GM12878 (cell line): ENCODE results near the gene CHIT1. TPM values are rescaled to one million over a fixed set of nuclear protein-coding genes. Genes with fewer than 3 reads are reported as not detected.

Source experiments
- ATAC-seq: fragments of 200-7000 bp; cut with Tn5 transposase; 3 replicates; pipeline ENCODE4 v1.9.1; 2020; ENCODE audit warnings: mild to moderate bottlenecking, moderate library complexity
- BruUV-seq: library from RNA; stranded (reverse); fragments of 400-500 nt; replicated peaks from 2 replicates; lab custom pipeline; 2021; lab: Mats Ljungman, UMichigan
- CTCF ChIA-PET: fragments of 300-600 bp; sonication (Branson Sonifier 250); formaldehyde crosslinking; extraction: SDS; loops from one replicate; lab custom pipeline; 2021; ENCODE audit warnings: inconsistent platforms; lab: Yijun Ruan, JAX
- POLR2A ChIA-PET: fragments of 350-600 bp; formaldehyde crosslinking; extraction: SDS; loops from one replicate; lab custom pipeline; 2021; ENCODE audit warnings: inconsistent platforms; lab: Charles Lee
- RAD21 ChIA-PET: fragments of 300-600 bp; sonication (Branson Sonifier 250); formaldehyde crosslinking; loops from one replicate; lab custom pipeline; 2023; ENCODE audit warnings: antibody characterized with exemption; ENCODE audit not compliant: unreplicated experiment; lab: Charles Lee
- SMC1A ChIA-PET: fragments of 300-600 bp; sonication (Branson Sonifier 250); formaldehyde crosslinking; loops from one replicate; lab custom pipeline; 2023; ENCODE audit not compliant: unreplicated experiment, uncharacterized antibody; lab: Charles Lee
- DNase-seq: peaks from one replicate; pipeline ENCODE4 v3.0.0-alpha.2; 2011; ENCODE audit warnings: low read depth, low spot score
- FAIRE-seq: peaks from 3 replicates; lab custom pipeline; 2011; peaks lifted over from hg19 to GRCh38; lab: Jason Lieb, UNC
- H2AFZ ChIP-seq: 2 replicates; pipeline ENCODE4 v1.6.0; 2011; ENCODE audit warnings: low read depth, low read length, control low read depth; ENCODE audit not compliant: control insufficient read depth
- H3K27ac ChIP-seq: 2 replicates; pipeline ENCODE4 v1.5.1; 2011; ENCODE audit warnings: control low read depth; ENCODE audit not compliant: control insufficient read depth, insufficient read depth
- H3K27me3 ChIP-seq, 2 experiments: replicated peaks in 1 of 2; 2 replicates each; pipeline versions ENCODE4 v1.6.0 to v1.6.1; 2011; ENCODE audit warnings: low read length in 1 of 2; ENCODE audit not compliant: control insufficient read depth in 2 of 2, insufficient read depth in 2 of 2
- H3K36me3 ChIP-seq, 2 experiments: 2 replicates each; pipeline ENCODE4 v1.5.1; 2011; ENCODE audit warnings: low read length in 1 of 2; ENCODE audit not compliant: control insufficient read depth in 2 of 2, insufficient read depth in 2 of 2
- H3K4me1 ChIP-seq: 2 replicates; pipeline ENCODE4 v1.6.1; 2011; ENCODE audit warnings: mild to moderate bottlenecking, low read length, moderate library complexity, mixed read lengths; ENCODE audit not compliant: control insufficient read depth, insufficient read depth
- H3K4me2 ChIP-seq: 2 replicates; pipeline ENCODE4 v1.6.0; 2011; ENCODE audit warnings: control low read depth; ENCODE audit not compliant: control insufficient read depth, insufficient read depth
- H3K4me3 ChIP-seq: fragments of 200-600 bp; sonication (generic); 2 replicates; pipeline ENCODE4 v1.5.1; 2016
- H3K79me2 ChIP-seq: 2 replicates; pipeline ENCODE4 v1.6.0; 2011; ENCODE audit warnings: low read length; ENCODE audit not compliant: control insufficient read depth, insufficient read depth
- H3K9ac ChIP-seq: 2 replicates; pipeline ENCODE4 v1.8.0; 2011; ENCODE audit warnings: low read length, control low read depth, mixed read lengths; ENCODE audit not compliant: control insufficient read depth, insufficient read depth
- H3K9me3 ChIP-seq: replicated peaks from 3 replicates; pipeline ENCODE4 v1.5.1; 2011; ENCODE audit warnings: mild to moderate bottlenecking, low read length; ENCODE audit not compliant: control insufficient read depth, insufficient read depth
- H4K20me1 ChIP-seq: 2 replicates; pipeline ENCODE4 v1.6.0; 2011; ENCODE audit not compliant: control insufficient read depth, insufficient read depth
- EP300 ChIP-seq, 2 experiments: fragments of 150-350 bp in 1 of 2; IDR thresholded peaks; 2 replicates each; pipeline ENCODE4 v1.6.1; 2011 to 2012; ENCODE audit warnings: low read depth in 2 of 2, low read length in 2 of 2, borderline replicate concordance in 1 of 2, improper control_type of control experiment in 1 of 2, inconsistent platforms in 1 of 2; ENCODE audit not compliant: control insufficient read depth in 1 of 2
- EZH2 ChIP-seq: IDR thresholded peaks from 2 replicates; pipeline ENCODE4 v1.6.1; 2012; ENCODE audit warnings: low read depth, mild to moderate bottlenecking, control low read depth, inconsistent platforms, low read length, borderline replicate concordance; ENCODE audit not compliant: control insufficient read depth
- GABPA ChIP-seq: IDR thresholded peaks from 2 replicates; pipeline ENCODE4 v1.6.1; 2014; ENCODE audit warnings: antibody characterized with exemption, low read depth, mild to moderate bottlenecking, inconsistent platforms
- HCFC1 ChIP-seq: fragments of 150-350 bp; IDR thresholded peaks from 2 replicates; pipeline ENCODE4 v1.6.1; 2014; ENCODE audit warnings: low read length
- NRF1 ChIP-seq: conservative IDR thresholded peaks from 2 replicates; pipeline ENCODE4 v1.6.1; 2011; ENCODE audit warnings: mild to moderate bottlenecking, low read depth, low read length, improper control_type of control experiment
- SMAD1 ChIP-seq: fragments of 450-650 bp; IDR thresholded peaks from 2 replicates; pipeline ENCODE4 v1.6.1; 2018; ENCODE audit warnings: mild to moderate bottlenecking, low read depth; ENCODE audit not compliant: partially characterized antibody
- SREBF1 ChIP-seq: IDR thresholded peaks from 2 replicates; pipeline ENCODE4 v1.6.1; 2012; ENCODE audit warnings: mild to moderate bottlenecking, low read length
- SUZ12 ChIP-seq: fragments of 200-600 bp; sonication (generic); IDR thresholded peaks from one replicate; pipeline ENCODE4 v1.6.1; 2018; ENCODE audit warnings: antibody characterized with exemption, mild to moderate bottlenecking; ENCODE audit not compliant: unreplicated experiment
- ZBTB40 ChIP-seq: fragments of 450-650 bp; IDR thresholded peaks from 2 replicates; pipeline ENCODE4 v1.6.1; 2016; ENCODE audit warnings: mild to moderate bottlenecking, moderate library complexity, borderline replicate concordance
- WGBS: methylation state at CpG from one replicate; pipeline ENCODE4 v1.1.6; 2016; ENCODE audit warnings: low lambda C conversion rate; ENCODE audit not compliant: insufficient replicate concordance, insufficient coverage; ENCODE audit errors: missing lambda C conversion rate; 5-methylcytosine and 5-hydroxymethylcytosine counted together
- in situ Hi-C: fragments of 300-500 bp; cut with MboI; formaldehyde crosslinking; loops from 9 replicates; pipeline ENCODE4 v1.14.3; 2018; ENCODE audit warnings: mixed read lengths
- intact Hi-C: fragments of 100-400 bp; cut with micrococcal nuclease; formaldehyde crosslinking; loops from one replicate; pipeline ENCODE4 v1.14.2; 2022; ENCODE audit not compliant: unreplicated experiment
- polyA plus RNA-seq, 11 experiments: library from polyadenylated mRNA; depleted of rRNA in 4 of 11; unstranded in 6 of 11; stranded (reverse) in 5 of 11; fragments of >200 nt; fragmentation: Nextera tagmentation in 4 of 11; fragmentation: Illumina TruSeq in 1 of 11; extraction: Ambion mirVana in 4 of 11; extraction: Trizol in 1 of 11; gene quantifications; 1 replicate in 1 of 11; 2 replicates in 10 of 11; pipeline versions ENCODE4 v1.2.1 to v1.2.3, GENCODE V29; 2011 to 2016; ENCODE audit warnings: inconsistent platforms in 2 of 11, missing spikeins in 2 of 11, low read depth in 1 of 11
- total RNA-seq, 4 experiments: library from RNA; depleted of rRNA in 3 of 4; stranded (reverse); fragments of >200 nt in 3 of 4; fragmentation: Illumina TruSeq in 1 of 4; extraction: Trizol in 1 of 4; gene quantifications; 2 replicates each; pipeline versions ENCODE4 v1.2.1 to v1.2.3, GENCODE V29; 2013 to 2021

Gene CHIT1
- total and polyA plus RNA-seq, 10 of the 15 experiments (the other 5 are each of a cell fraction or from before 2014, with no cell fraction given) = 0.02 to 2.1 (median 0.76) TPM

DNA sequence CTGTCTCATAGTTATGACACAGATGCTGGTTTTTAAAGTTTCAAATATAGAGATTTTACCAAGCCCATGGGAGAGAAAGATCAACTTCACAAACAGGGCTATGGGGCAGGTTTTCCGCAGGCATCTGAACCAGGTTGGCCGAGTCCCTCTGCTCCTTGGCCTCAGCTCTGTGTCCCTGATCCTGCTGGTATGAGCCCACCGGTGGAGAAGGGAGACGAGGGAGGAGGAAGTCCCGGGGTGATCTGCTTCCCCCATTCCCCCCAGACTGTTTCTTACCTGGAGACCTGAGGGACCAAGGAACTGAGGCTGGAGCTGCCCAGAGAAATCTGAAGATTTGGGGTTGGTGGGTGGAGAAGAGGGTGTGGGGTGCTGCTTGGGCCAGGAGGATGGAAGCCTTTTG is 46.9 kb upstream of the CHIT1 start (continued):
- no peak for TF ChIP-seq EZH2
- TF ChIP-seq GABPA = no peak
- TF ChIP-seq NRF1 = no peak
- no peak for TF ChIP-seq ZBTB40
- TF ChIP-seq SREBF1 = no peak

DNA sequence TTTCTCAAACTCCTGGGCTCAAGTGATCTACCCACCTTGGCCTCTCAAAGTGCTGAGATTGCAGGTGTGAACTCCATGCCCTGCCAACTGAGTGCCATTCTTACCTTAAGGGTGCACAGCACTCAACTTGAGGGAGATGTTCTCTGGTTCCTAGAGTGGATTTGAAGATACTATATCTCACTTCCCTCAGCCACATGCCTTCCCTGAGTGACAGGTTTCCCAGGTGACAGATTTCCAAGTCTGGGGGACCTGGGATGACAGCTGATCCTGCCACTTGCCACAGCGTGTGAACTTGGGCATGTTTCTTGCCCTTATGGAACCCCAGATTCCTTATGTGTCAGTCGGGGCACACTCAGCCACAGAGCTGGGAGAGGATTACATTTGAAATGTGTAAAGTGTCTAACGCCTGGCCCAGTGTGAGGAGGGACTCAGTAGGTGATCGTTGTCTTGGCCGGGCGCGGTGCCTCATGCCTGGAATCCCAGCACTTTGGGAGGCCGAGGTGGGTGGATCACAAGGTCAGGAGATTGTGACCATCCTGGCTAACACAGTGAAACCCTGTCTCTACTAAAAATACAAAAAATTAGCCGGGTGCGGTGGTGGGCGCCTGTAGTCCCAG is 46.3 kb upstream of the CHIT1 start:
- in situ Hi-C loops (loop anchor here (25.0 kb wide), 1 partner anchor 1237 kb away; the partner anchor contains the start of gene MDM4), intact Hi-C loops (no loop called here)
- ChIA-PET POLR2A (interaction anchor here (0.6 to 19.5 kb wide), 10 partner anchors 11 to 247 kb away, joined by 3 to 370 read pairs (median 6); partner anchors contain the start of gene BTG2), SMC1A (interaction anchor here (4.3 to 30.2 kb wide), 4 partner anchors 8 to 63 kb away, joined by 37 to 590 read pairs (median 346); partner anchors contain the start of gene BTG2), RAD21 (interaction anchor here (0.5 to 30.0 kb wide), 7 partner anchors 11 to 172 kb away, joined by 3 to 541 read pairs (median 251); partner anchors contain the start of gene BTG2), CTCF (interaction anchor here (1.5 to 15.2 kb wide), 10 partner anchors 6 to 212 kb away, joined by 3 to 854 read pairs (median 22); no protein-coding TSS in a partner anchor)
- no TSS peak for BruUV-seq
- TF ChIP-seq HCFC1 (no peak), SUZ12 (no peak), SMAD1 (no peak), EP300 (IDR thresholded peaks at IDR 0.05; ENCODE audit: borderline replicate concordance in 1 of 2, control insufficient read depth in 1 of 2, low read depth in 2 of 2, low read length in 2 of 2) (no peak)
- Histone ChIP-seq H3K79me2 (peaks cover 7% of the 10 kb centered on the region), H3K36me3 (no peaks in the 10 kb centered on the region), H4K20me1 (no peaks in the 10 kb centered on the region), H2AFZ (no peak overlapping the region), H3K4me1 (peaks cover 47% of the 10 kb centered on the region), H3K27ac (no peak overlapping the region), H3K27me3 (no peaks in the 10 kb centered on the region), H3K9ac (no peak overlapping the region), H3K4me3 (no peak overlapping the region), H3K9me3 (no peaks in the 10 kb centered on the region), H3K4me2 (no peak overlapping the region)
- FAIRE-seq (no peak), ATAC-seq (no peak), DNase-seq (no peak)
- 89% methylated on average over 11 of the region's 11 CpGs for WGBS
